Fibroblast of lung (primary cell): ENCODE measurements around the gene PAH.

Source experiments
- EZH2 ChIP-seq: IDR thresholded peaks from 2 replicates; pipeline ENCODE4 v1.5.1; 2012; ENCODE audit warnings: low read length, control low read depth, mild to moderate bottlenecking; ENCODE audit errors: missing control alignments
- TF ChIP-seq, protein P1 (sequence below), 2 donors: IDR thresholded peaks in 1 of 2; conservative IDR thresholded peaks in 1 of 2; 1 replicate in 1 of 2; 2 replicates in 1 of 2; pipeline ENCODE4 v1.5.1; 2011 to 2012; ENCODE audit warnings: low read length in 2 of 2, control low read depth in 1 of 2, inconsistent platforms in 1 of 2, low read depth in 1 of 2, mild to moderate bottlenecking in 1 of 2

DNA sequence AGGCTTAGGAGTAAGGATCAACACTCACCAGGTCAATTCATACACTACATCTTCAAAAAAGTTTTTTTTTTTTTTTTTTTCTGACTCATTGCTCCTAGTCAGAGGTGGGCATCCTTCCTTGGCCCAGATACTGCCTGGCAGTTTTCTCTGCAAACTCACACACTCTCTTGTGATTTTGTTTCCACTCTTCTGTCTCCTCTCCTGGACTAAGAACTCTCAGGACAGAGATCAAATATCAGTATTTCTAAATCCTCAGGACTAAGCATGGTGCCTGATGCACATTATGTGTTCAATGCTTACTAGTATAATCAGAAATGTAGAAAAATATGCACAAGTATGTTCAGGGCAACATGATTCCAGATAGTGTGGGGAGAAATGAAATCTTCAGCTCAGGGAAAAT lies 10.2 kb upstream of the PAH start:
- TF ChIP-seq EZH2 = no peak
- TF ChIP-seq, protein P1, sequence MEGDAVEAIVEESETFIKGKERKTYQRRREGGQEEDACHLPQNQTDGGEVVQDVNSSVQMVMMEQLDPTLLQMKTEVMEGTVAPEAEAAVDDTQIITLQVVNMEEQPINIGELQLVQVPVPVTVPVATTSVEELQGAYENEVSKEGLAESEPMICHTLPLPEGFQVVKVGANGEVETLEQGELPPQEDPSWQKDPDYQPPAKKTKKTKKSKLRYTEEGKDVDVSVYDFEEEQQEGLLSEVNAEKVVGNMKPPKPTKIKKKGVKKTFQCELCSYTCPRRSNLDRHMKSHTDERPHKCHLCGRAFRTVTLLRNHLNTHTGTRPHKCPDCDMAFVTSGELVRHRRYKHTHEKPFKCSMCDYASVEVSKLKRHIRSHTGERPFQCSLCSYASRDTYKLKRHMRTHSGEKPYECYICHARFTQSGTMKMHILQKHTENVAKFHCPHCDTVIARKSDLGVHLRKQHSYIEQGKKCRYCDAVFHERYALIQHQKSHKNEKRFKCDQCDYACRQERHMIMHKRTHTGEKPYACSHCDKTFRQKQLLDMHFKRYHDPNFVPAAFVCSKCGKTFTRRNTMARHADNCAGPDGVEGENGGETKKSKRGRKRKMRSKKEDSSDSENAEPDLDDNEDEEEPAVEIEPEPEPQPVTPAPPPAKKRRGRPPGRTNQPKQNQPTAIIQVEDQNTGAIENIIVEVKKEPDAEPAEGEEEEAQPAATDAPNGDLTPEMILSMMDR (conservative IDR thresholded peaks at IDR 0.05 in 1 of 2, IDR thresholded peaks at IDR 0.05 in 1 of 2; ENCODE audit: low read depth in 1 of 2, low read length in 2 of 2) = no peak
